ENCODE data around the gene PLA2G2F.

DNA sequence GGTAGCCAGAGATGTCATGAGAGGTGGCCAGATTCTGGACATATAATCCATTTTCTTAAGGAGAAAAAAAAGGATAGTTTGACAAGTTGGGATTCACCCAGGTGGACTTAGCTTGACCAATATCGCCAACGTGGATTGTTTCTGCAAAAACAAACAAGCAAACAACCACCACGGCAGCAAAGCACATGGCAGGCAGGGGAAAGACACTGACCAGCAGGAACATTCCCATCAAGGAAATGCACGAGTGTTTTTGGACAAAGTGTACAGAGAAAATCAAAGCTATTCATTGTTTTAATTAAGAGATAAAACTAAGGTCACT is 56.3 kb downstream of the PLA2G2F start:
- TF ChIP-seq, protein P1, sequence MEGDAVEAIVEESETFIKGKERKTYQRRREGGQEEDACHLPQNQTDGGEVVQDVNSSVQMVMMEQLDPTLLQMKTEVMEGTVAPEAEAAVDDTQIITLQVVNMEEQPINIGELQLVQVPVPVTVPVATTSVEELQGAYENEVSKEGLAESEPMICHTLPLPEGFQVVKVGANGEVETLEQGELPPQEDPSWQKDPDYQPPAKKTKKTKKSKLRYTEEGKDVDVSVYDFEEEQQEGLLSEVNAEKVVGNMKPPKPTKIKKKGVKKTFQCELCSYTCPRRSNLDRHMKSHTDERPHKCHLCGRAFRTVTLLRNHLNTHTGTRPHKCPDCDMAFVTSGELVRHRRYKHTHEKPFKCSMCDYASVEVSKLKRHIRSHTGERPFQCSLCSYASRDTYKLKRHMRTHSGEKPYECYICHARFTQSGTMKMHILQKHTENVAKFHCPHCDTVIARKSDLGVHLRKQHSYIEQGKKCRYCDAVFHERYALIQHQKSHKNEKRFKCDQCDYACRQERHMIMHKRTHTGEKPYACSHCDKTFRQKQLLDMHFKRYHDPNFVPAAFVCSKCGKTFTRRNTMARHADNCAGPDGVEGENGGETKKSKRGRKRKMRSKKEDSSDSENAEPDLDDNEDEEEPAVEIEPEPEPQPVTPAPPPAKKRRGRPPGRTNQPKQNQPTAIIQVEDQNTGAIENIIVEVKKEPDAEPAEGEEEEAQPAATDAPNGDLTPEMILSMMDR (IDR thresholded peaks at IDR 0.05) = no peak
- no peak for TF ChIP-seq POLR2A (IDR thresholded peaks at IDR 0.05)

Measured in uterus (tissue), 2 donors.